SK-N-MC (cell line): ENCODE measurements around the gene TSPAN16.

Source experiments
- EZH2 ChIP-seq: fragments of 200-600 bp; sonication (generic); IDR thresholded peaks from one replicate; pipeline ENCODE4 v1.6.1; 2017; ENCODE audit warnings: antibody characterized with exemption
- FOXP2 ChIP-seq: optimal IDR thresholded peaks from 2 replicates; pipeline ENCODE3; 2011; ENCODE audit warnings: mild to moderate bottlenecking, moderate library complexity; ENCODE audit not compliant: insufficient read depth; ENCODE audit errors: extremely low read length, control extremely low read depth
- POLR2AphosphoS5 ChIP-seq: IDR thresholded peaks from 2 replicates; pipeline ENCODE4 v1.6.1; 2012; ENCODE audit warnings: mild to moderate bottlenecking, low read depth, low read length, borderline replicate concordance

DNA sequence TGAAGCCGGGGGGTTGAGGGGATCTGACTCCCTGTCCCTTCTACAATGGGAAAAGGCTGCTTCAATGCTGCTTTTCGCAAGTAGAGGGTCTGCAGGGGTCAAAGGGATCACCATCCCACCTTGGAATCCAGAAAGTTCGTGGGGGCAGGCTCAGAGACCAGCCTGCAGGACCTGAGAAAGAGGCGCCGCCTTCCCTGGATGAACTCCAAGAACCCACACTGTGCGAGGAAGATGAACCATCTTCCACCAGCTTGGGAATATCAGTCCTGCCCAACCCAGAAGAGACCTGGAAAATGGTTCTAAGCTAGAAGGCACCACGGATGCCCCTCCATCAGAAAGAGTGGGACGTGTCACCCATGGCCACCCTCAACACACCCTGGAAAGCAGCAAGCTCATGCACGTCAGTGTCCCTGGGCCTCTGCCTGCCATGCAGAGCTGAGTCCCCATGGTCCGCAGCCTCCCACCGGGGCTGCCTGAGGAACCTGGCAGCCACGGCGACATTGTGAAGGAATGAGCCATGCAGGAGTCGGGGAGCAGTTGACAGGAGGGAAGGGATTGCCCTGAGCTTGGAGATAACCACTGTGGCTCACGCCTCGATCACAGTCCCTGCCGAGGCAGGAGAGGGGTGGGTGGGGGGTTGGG is 28.9 kb downstream of the TSPAN16 start:
- no peak for TF ChIP-seq POLR2AphosphoS5
- no peak for TF ChIP-seq EZH2
- no peak for TF ChIP-seq FOXP2
